Measurements from ENCODE around the gene FTO.

GRCh38 chr16:53899431-53899830 lies 195.5 kb downstream of the FTO start:
- TF ChIP-seq CTCF (IDR thresholded peaks at IDR 0.05) (no peak), POLR2A (IDR thresholded peaks at IDR 0.05) (no peak)

All from adrenal gland (tissue), 5 donors.